Ramos (cell line): ENCODE data around the gene TAL1.

Source experiments
- in situ Hi-C: fragments of 300-500 bp; cut with MboI; formaldehyde crosslinking; loops from one replicate; pipeline ENCODE4 v1.14.3; 2022; ENCODE audit warnings: low sequenced_read_pairs; ENCODE audit not compliant: unreplicated experiment

Gene TAL1

DNA sequence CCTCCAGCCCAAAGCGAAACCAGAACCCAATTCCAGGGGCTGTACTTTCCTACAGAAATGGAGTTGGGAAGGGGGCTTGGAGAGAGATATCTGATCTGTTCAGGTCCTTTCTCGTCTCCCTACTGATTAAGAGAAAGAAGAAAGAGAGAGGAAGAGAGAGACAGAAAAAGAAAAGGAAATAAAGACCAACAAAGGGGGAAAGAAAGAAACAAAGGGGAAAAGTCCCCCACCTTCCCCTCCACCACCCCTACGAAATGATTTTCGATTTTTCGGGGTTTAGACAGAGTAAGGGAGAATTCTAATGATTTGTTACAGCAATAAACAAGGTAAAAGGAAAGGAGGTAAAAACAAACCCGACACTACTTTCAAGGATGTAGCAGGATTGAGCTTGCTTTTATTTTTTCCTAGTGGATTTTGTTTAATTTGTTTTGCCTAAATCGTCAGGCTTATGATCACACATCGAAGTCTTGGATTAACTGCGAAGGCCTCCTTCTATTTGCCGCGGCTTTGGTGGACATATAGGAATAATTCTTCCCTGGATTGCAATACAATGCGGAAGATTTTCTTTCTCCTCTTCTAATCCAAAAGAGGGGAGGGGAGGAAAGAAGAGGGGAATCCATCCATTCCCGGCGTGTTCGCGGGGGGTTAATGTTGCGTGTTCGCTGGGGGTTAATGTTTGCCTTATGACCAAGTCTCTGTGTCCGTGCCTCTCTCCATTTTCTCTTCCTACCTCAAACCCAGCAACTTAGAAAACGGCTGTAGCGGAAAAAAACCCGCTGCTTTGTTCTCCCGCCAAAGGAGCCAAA, 1.9 kb downstream of the TAL1 start:
- in situ Hi-C loops = no loop called here

DNA sequence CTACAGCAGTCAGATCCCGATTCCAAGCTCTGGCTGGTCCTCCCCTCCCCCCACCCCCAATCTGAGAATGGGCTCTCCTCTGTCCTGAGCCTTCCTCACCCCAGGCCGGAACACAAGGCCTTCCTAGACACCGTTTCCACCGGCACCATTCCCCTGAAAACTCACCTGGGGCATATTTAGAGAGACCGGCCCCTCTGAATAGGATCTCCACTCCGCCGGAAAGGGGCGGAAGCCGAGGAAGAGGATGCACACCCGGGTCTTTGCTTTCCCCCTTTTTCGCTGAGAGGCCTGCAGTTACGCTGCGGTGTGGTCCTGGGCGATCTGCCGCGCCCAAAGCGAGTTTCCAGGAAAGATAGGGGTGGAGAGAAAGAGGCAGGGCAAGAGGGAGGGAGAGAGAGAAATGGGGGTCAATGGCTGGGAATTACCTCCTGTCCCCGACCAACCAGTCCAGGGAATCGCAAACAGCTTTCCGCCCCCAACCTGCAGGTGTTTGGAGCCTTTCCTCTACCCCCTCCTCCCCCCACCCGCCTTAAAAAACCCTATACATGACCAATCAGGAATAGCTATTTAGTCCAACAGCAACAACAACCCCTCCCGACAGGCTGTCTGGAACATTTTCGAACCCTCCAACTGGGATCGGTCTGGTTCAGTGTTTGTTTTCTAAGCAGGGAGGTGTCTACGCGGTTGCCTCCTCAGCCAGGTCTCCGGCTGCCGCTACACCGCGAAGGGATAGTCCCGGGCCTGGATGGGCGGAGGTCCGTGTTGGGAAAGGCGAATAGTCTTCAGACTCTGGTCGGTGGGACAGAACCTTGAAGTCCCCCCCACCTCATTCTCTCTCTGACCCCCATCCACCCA, 2.8 kb downstream of the TAL1 start:
- in situ Hi-C loops = no loop called here

DNA sequence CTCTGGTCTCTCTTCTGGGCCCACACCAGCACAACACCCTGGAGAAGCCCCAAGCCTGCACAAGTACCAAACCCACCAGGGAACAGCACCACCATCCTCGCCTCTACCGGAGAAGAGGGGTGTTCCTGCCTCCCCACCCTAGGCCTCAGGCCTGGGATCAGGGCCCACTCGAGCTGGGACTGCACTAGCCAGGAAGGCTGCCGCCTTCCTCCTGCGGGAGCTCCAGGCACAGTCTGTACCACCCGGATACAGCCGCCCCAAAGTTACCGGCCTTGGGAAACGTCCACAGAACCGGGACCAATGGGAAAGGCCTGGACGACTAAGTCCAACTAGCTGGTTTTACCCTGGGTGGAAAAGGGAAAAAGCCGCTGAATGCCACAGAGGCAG, 3.4 kb downstream of the TAL1 start:
- in situ Hi-C loops = no loop called here

DNA sequence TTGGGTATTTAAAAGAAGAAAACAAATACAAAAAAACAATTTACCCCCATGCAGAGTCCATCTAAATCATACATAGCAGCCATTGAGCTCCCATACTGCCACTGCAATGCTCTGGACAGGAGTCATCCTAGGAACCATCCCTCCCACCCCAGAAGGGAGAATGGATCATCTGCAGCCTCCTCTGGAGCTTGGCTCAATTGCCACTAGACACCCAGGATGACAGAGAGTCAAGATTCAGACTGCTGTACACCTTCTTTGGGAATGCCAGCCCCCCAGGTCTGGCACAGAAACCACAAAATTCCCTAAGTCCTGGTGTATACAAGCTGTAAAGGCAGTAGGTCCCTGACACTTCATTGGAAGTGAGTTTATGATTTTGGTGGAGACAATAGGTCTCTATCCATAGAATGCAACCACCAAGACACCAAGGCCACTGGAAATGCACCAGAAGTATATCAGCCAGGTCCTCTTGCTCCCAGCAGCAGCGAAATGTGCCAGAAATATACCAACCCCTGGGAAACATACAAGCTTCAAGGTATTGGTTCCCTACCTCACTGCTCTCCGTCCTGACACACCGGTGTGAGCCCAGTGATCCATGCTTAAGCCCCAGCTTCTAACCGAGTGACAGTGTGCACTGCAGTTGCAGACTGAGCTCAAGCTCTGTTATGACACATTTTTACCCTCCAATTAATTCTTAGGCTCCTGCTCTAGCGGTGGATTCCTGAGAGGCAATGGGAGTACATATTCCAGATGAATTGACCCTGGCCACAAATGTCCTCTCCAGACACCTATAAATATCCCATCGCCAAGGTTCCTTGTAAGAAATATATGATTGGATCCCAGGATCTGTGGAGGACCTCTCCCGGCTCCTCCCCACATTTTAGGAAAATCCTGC, 4.4 kb downstream of the TAL1 start:
- in situ Hi-C loops = no loop called here

DNA sequence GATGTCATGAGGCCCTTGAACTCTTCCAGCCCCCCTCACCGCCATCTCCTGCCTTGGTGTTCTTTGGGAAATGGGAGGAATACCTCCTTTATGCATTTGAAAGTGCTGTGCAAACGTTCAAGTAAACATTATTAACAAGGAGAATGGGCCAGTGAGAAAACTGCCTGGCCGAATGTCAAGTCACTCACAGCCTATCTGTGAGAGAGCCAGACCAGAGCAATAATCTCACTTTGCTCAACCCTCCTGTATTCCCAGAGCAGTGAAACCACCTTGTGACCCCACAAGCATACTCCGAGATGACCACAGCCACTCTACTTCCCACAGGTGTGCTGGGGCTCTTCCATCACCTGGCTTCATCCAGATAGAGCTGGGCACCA, 5.2 kb downstream of the TAL1 start:
- in situ Hi-C loops = no loop called here

DNA sequence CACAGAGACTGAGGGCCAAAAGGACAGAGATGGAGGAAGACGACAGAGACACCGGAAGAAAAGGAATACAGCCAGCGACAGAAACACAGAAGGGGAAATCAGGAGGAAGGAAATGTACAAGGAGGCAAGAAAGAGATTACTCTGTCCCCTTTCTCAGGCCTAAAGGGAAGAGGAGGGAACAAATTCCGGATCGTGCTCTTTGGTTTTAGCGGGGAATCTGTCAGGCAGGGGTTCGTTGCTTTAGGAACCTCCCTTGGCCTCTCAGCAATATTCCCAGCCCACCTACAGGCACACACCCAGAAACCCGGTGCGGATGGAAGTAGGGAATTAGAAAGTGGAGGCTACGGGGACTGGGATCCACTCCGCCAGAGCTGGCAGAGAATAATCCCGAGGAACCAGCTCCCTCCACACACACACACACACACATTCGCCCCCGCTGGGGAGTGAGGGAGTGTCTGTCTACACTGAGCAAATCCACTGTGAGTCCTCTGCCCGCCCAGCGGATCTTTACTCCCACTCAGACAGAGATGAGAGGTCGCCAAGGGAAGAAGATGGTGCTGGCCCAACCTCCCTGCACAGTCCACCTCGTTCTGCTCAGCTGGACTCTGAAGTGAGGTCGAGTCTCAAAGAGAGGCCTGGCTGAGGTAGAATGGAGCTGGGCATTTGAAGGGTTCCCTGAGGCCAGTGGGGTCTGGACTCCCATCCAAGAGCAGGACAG, 5.7 kb downstream of the TAL1 start:
- in situ Hi-C loops = no loop called here

DNA sequence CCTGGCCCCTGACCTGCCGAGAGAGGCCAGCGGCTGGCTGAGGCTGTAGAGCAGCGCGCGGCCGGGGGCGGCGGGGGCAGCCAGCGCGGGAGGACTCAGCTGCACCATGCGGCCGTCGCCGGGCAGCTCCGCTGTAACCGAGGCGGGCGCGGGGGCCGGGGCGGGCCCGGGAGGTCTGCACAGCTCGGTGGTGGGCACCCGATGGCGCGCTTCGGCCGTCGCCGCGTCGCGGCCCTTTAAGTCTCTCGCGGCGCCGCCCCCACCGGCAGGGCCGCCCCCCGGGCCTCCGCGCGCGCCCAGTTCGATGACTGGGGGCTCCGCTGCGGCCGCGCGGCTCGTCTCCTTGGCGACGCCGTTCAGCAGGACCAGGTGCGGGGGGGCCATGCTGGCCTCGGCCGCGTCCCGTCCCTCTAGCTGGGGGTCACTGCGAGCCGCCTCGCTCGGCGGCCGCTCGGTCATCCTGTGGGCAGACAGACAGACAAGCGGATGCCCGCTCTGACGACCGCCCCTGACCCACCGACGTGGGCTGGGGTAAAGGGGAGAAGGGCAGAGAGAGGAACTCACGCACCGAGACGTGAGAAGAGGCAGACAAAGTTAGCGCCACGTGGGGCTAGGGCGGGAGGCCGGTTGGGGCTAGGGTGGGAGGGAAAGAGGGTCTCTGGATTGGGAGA, 6.5 kb downstream of the TAL1 start:
- in situ Hi-C loops = no loop called here

DNA sequence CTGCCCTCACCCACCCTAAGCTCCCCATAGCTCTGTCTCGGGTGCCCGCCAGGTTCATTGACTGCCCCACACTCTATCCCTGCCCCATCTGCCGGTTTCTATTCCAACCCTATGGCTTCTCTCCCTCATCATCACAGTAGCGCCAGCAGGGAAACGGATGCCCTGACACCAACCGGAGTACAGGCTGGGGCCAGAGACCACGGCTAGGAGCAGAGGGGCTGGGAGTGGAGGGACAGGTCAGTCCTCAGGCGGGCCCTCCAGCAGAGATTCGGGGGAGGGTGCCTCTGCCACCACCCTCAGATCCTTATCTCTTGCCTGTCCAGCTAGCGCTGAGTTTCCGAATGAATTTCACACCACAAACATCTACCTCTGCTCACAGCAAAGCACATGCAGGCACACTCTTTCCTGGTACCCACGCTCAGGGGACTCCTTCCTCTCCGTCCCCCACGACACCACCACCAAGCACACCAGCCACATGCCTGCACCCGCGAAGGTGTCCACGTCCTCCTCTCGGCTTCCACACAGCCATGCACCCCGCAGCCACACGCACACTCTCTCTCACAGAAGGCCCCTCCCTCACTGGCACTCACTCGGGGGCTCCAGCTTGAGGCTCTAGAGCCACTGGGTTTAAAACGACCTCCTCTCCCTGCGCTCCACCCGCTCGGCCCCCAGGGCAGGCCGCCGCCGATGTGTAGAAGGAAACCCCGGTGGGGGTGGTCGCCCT, 7.2 kb downstream of the TAL1 start:
- in situ Hi-C loops = no loop called here

DNA sequence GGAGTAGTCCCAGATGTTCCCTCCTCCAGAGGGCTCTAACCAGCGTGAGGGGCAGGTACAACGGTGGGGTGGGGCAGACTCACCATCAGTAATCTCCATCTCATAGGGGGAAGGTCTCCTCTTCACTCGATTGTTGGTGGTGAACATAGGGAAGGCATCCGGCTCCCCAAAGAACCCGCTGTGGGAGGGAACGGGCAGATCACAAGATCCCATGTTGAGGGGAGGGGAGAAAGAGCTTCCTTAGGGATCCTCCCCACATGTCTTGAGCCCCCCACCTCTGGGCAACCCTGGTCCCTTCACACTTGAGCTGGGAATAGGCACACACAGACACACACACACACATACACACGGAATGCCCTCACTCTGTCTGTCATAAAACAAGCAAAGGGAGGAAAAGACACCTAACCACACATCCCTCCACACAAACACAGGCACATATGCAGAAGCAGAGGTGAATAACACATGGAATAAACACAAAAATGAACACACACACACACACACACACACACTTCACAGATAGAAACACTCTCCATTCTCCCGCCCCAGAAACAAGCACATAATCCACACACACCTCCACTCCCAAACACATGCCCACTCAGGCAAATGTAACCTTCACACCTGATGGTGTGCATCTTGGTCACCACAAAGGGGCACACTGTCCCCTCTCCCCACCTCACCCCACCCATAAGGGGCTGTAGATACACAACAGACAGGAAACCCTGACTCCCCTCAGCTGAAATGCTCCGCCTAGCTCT, 7.9 kb downstream of the TAL1 start:
- in situ Hi-C loops = no loop called here

DNA sequence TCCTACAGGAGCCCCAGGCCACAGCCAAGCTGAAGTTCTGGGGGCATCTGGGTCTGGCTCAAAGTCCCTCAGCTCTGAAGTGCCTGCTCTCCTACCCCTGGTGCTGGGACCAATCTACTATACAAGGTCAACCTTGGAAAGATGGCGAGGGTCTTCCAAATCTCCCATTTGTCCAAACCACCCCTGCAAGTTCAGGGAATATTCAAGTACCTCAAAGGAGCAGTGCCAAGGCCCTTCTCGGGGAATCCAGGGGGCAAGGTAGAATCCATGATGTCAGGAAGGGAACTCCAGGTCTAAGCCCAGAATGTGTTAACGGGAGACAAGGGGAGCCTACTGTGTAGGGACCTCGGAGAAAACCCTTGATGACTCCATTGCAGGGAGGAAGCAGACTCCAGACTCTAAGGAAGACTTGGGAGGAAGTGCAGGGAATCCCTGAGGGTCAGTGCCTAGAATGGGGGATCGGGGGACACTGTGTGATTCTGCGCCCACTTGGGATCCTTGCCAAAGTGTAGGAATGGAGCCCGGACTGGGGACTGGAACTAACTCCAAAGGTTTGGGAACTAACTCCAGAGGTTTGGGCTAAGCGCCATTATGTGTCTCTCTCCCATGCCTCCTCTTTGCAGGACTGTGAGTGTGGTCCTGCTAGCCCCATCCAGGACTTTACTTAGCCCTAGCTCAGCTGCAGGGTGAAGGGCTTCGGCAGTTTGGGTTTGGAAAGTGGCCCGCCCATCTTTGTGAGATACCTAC, 8.7 kb downstream of the TAL1 start:
- in situ Hi-C loops = no loop called here

DNA sequence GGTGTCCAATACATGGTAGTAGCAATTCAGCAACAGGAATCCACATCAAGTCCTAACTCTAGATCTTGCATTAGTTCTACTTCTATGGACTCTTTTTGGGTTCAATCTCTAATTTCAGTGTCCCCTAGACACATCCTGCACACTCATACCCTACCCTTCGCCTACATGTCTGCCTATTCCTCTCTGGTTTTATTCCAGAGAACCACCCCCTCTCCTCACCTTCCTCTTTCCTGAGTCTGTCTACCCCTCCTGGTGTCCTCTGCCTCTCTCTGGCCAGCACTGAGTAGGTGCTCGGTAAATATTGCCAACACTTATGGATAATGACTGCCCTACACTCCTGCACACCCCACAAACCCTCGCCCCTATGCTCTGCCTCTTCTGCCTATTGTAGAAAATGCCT, 9.5 kb downstream of the TAL1 start:
- in situ Hi-C loops = no loop called here

DNA sequence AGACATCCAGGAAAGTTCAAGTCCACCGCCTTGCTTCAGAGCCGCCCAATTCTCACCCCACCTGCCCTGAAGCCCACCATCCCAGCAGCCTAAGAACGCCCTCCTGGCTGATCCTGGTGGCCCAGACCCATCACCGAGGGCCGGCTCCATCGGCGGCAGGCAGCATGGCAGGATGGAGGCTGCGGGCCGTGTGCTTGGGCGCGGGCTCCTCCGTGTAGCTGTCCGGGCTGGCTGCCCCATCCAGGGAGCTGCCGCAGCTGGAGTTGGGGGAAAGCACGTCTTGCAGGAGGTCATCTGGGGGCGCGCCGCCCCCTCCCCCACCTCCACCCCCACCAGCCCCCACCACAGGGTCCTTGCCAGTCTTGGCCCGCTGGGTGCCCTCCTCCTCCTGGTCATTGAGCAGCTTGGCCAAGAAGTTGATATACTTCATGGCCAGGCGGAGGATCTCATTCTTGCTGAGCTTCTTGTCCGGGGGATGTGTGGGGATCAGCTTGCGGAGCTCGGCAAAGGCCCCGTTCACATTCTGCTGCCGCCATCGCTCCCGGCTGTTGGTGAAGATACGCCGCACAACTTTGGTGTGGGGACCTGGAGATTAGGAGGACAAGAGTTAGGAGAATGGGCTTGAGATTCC, 12.3 kb downstream of the TAL1 start:
- in situ Hi-C loops = no loop called here

DNA sequence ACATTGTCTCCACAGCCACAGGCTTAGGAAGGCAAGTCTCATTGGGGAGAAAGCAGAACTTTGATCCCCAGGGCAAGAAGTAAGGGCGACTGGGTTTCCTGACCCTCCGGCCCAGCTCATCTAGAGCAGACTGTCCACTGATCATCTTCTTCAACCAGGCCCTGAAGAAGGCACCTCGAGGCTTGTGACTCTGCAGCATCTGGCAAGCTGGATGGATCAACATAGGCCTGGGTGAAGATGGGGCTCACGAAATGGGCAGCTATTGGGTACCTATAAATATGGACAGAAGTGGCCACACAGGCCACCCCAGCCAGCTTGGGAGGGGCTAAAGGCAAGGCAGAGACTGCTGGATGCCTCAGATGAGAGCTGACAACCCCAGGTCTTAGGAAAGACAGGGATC, 13.0 kb downstream of the TAL1 start:
- in situ Hi-C loops = no loop called here

DNA sequence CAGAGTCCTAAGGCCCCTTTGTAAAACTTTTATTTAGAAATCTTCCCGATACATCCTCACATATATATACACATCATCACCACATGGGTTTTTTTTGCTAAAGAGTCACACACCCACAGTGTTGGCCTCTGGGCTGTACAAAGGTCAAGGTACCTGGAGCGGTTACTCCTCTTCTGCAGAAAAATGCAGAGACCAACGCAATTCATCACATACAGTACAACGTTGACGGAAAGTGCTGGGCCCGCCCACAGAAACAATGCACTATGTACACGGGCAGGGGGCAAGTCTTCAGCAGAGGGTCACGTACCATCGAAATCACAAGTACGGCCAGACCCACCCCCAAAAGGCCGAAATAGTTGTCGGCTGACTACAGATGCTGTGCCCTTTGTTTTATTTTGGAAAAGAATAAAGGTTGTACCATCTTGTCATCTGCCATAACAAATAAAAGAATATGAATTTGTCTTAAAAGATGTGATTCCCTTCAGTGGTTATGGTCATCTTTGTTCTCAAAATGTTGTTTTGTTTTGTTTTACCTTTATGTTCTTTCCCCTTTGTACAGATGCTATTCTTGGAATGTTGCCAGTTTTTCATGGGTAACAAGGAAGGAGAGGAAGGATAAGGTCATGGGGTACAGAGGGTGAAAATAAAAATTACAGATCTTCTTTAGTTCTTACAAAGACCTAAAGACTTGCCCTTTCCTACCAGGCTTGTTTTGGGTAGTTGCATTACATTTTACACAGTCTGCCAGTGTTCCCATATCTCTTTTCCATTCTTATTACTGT, 15.6 kb downstream of the TAL1 start:
- in situ Hi-C loops = no loop called here

DNA sequence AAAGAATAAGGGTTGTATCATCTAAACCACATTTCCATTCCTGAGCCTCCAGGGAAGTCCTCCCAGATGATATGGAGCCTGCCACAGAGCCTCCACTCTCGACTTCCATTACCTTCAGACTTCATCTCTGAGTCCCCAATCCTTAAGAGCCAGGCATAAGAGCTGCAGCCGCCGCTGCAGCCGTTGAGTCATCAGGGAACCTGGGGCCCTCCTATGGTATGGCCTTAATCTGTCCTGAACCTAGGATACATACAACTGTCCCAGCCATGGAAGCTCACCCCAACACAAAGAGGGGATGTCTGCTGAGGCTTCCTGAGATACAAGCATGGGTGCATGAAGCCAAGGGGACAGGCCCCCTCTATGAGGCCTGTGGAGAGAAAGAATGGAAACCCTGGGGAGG, 16.3 kb downstream of the TAL1 start:
- in situ Hi-C loops = no loop called here

DNA sequence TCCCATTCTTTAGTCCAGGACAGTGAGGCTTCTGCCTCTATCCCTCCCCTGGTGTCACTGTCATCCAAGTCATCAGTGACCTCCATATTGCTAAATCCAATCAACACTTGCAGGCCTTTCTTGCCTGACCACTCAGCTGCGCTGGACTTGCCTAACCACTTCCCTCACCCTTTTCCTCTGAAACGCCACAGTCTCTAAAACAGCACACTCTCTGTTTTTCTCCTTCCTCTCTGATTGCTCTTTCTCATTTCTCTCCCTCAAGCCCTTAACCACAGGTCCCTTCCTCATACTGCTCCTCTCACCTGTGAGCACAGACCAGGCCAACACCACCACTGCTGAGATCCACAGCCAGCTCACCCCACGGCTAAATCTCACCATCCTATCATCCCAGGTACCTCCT, 17.5 kb downstream of the TAL1 start:
- in situ Hi-C loops = no loop called here
